ENCODE measurements around the gene AEBP1. TPM values are rescaled to one million over a fixed set of nuclear protein-coding genes. Genes with fewer than 3 reads are reported as not detected.

Gene AEBP1
- total RNA-seq, 2 experiments from 2014 or later, result 4.1 to 4.8 TPM

DNA sequence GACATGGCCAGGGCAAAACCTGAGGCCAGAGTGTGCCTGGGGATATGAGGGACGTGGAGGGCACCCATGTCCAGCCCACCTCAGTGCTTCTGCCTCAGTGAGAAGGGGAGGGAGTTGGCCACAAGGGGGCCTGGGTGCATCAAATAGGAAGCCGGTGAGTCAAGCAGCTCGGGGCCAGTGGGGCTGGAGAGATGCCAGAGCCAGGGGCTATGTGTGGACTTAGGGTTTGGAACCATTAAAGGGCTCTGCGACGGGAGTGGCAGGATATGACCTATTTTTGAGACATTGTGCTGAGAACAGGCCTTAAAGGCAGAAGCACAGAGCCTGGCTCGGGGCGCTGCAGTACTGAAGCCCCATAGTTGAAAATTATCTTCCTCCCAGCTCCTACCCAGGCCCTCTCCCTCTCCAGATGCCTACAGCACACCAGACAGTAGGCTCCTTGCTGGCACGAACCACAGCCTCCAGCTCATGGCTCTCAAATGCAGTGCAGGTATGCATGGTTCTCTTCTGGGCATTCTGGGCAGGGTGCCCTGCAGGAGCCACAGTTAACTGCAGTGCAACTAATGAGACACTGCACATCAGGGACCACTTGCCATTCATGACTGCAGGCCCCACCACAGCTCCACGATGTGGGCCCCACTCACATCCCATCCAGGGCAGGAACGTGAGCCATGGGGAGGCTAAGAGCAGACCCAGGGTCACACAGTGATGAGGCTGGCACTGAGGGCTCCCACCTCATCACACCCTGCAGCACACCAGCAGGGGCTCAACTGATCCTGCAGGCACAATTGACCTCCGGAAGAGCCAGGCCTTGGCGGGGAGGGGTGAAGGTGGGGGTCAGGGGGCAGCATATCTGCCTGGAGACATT lies 31.5 kb upstream of the AEBP1 start:
- H3K4me1 Mint-ChIP-seq, result peaks cover 9% of the 10 kb centered on the region
- peak overlapping the region; percentile 62 for H3K27ac Mint-ChIP-seq
- no peaks in the 10 kb centered on the region for H3K27me3 Mint-ChIP-seq
- POLR2A ChIA-PET, result no interaction called here
- H3K9me3 Mint-ChIP-seq, result no peaks in the 10 kb centered on the region
- no peak overlapping the region for H3K4me3 Mint-ChIP-seq
- H3K36me3 Mint-ChIP-seq (ENCODE audit: low read depth), result peaks cover 29% of the 10 kb centered on the region
- peak; percentile 44 for DNase-seq
- CTCF ChIA-PET, result interaction anchor here (0.7 to 1.4 kb wide), 2 partner anchors 11 to 493 kb away, joined by 3 read pairs; no protein-coding TSS in a partner anchor

DNA sequence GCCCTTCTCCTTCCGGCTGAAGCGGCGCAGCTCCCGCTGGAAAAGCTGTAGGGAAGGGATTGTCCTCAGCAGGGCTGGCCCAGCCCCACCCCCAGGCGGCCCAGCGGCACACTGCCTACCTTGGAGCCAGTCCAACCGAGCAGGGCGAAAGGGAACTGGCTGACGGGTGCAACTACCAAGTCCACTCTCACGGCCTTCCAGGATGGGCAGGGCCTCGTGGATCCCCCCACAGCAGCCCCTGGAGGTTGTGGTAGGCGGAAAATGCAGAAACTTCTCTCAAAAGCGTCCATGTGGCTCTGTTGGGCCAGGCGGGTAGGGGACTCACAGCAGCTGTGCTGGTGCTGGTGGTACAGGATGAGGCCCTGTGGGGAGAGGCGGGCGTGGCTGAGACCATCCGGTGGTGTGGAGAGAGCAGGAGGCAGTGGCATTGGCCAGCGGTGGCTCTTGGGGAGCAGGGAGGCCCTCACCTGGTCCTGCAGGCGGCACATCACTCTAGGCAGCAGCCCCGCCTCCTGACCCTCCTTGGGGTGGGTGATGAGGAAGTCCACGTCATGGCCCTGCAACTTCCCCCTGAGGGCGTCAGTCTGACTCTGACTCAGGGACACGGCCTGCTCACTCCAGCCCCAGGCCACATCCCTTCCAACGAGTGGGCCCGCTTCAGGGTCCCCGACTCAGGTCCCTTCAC lies 30.3 kb upstream of the AEBP1 start:
- no peak for DNase-seq
- Mint-ChIP-seq H3K27ac (no peak overlapping the region), H3K36me3 (ENCODE audit: low read depth) (peaks cover 39% of the 10 kb centered on the region), H3K4me3 (no peak overlapping the region), H3K9me3 (no peaks in the 10 kb centered on the region), H3K27me3 (no peaks in the 10 kb centered on the region), H3K4me1 (peaks cover 19% of the 10 kb centered on the region)
- CTCF ChIA-PET, result no interaction called here
- POLR2A ChIA-PET, result no interaction called here

GRCh38 chr7:44074349-44074695 lies 29.8 kb upstream of the AEBP1 start:
- Mint-ChIP-seq H3K9me3 (no peaks in the 10 kb centered on the region), H3K4me3 (no peak overlapping the region), H3K4me1 (peaks cover 21% of the 10 kb centered on the region), H3K27ac (no peak overlapping the region), H3K27me3 (no peaks in the 10 kb centered on the region), H3K36me3 (ENCODE audit: low read depth) (peaks cover 42% of the 10 kb centered on the region)
- CTCF ChIA-PET, result no interaction called here
- DNase-seq, result no peak
- POLR2A ChIA-PET, result no interaction called here

- DNase-seq, result no peak
- Mint-ChIP-seq H3K27ac (no peak overlapping the region), H3K36me3 (ENCODE audit: low read depth) (peaks cover 42% of the 10 kb centered on the region), H3K9me3 (no peaks in the 10 kb centered on the region), H3K27me3 (no peaks in the 10 kb centered on the region), H3K4me1 (peaks cover 23% of the 10 kb centered on the region), H3K4me3 (no peak overlapping the region)
- ChIA-PET POLR2A (no interaction called here), CTCF (interaction anchor here (0.6 to 1.3 kb wide), 2 partner anchors 8 to 525 kb away, joined by 3 to 7 read pairs; no protein-coding TSS in a partner anchor)
These were observed 28.7 kb upstream of the AEBP1 start for GRCh38 chr7:44075296-44076075.

DNA sequence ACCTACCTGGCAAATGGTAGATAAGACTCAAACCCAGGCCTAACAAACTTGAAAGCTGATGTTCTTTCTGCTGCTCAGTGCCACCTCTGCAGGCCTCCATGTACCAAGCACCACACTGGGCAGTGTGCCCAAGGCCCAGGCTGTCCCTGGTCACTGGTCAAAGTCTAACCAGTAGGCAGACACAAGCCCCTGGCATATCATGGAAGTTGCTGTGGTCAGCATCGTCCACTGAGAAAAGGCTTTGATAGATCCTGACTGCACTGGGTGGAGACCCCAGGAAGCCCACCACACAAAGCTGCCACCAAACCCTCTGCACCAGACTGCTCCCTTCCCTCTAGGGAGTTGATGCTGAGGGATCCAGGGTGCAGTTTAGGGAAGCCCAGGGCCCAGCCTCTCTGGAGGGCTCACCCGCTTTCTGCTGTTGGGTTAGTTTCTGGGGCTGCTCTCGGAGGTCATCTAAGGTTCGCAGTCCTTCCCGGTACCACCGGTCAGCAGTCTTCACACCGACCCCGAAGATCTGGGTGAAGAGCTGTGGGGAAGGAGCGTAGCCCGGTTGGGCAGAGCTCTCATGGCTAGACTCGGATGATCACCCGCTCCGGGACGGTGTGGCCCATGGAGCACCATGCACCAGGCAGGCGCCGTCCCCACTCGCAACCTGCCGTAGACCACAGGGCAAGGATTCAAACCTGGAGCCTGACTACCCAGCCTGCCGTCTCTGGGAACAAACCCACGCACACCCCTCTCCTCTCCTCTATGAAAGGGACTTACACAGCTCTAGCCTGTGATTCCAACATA lies 27.8 kb upstream of the AEBP1 start:
- H3K27ac Mint-ChIP-seq, result no peak overlapping the region

DNA sequence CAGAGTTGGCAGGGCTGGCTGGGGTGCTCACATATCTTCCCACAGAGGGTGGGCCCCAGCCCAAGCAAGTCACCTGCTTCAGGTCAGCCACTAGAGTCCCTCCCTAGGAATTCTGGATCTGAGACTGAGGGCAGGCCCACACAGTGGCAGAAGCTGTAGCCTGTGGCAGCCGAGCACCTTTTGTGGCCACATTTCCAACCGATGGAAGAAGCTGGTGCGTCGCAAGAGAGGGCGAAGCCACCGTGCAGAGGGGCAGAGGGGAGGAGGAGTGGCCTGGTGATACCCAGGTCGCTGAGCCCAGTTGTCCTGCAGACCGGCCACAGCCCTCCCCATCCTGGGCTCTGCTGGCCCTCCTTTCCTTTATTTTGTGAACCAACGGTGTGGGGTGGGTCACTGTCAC lies 27.1 kb upstream of the AEBP1 start:
- ChIA-PET POLR2A (no interaction called here), CTCF (no interaction called here)
- H3K27ac Mint-ChIP-seq, result no peak overlapping the region
- peaks cover 34% of the 10 kb centered on the region for H3K4me1 Mint-ChIP-seq
- no peaks in the 10 kb centered on the region for H3K27me3 Mint-ChIP-seq
- no peaks in the 10 kb centered on the region for H3K9me3 Mint-ChIP-seq
- H3K4me3 Mint-ChIP-seq, result no peak overlapping the region
- no peak for DNase-seq
- H3K36me3 Mint-ChIP-seq (ENCODE audit: low read depth), result peaks cover 50% of the 10 kb centered on the region

More for the DNA sequence above, 27.8 kb upstream of the AEBP1 start:
- no peak overlapping the region for H3K4me3 Mint-ChIP-seq
- no peak for DNase-seq
- H3K27me3 Mint-ChIP-seq, result no peaks in the 10 kb centered on the region
- H3K36me3 Mint-ChIP-seq (ENCODE audit: low read depth), result peaks cover 47% of the 10 kb centered on the region
- ChIA-PET POLR2A (no interaction called here), CTCF (interaction anchor here (0.6 to 1.3 kb wide), 2 partner anchors 9 to 525 kb away, joined by 3 to 7 read pairs; no protein-coding TSS in a partner anchor)
- peaks cover 32% of the 10 kb centered on the region for H3K4me1 Mint-ChIP-seq
- H3K9me3 Mint-ChIP-seq, result no peaks in the 10 kb centered on the region

DNA sequence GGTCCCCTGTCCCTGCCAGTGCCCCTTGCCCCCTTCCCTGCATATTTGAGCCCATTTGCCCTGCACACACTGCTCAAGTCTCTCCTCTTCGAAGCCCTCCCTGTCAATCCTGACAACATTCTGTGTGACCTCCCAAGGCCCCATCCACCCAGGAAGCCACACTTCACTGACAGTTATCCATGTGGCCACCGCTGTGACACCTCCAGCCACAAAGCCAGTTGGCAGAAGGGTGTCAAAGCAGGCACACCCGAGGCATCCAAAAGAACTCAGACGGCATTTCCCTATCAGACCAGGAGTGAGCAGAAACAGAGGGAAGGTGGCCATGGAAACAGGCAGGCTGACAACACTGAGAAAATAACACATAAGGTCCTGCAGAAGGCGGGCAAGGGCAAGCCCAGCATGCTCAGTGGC lies 26.5 kb upstream of the AEBP1 start:
- H3K9me3 Mint-ChIP-seq, result no peaks in the 10 kb centered on the region
- H3K27ac Mint-ChIP-seq, result no peak overlapping the region
- H3K36me3 Mint-ChIP-seq (ENCODE audit: low read depth), result peaks cover 46% of the 10 kb centered on the region
- ChIA-PET CTCF (no interaction called here), POLR2A (no interaction called here)
- H3K4me1 Mint-ChIP-seq, result peaks cover 29% of the 10 kb centered on the region
- no peak overlapping the region for H3K4me3 Mint-ChIP-seq
- DNase-seq, result no peak
- no peaks in the 10 kb centered on the region for H3K27me3 Mint-ChIP-seq

GRCh38 chr7:44078521-44078920 lies 25.6 kb upstream of the AEBP1 start:
- Mint-ChIP-seq H3K4me1 (peaks cover 35% of the 10 kb centered on the region), H3K36me3 (ENCODE audit: low read depth) (peaks cover 41% of the 10 kb centered on the region), H3K27ac (no peak overlapping the region), H3K4me3 (no peak overlapping the region), H3K27me3 (no peaks in the 10 kb centered on the region), H3K9me3 (no peaks in the 10 kb centered on the region)
- no peak for DNase-seq
- POLR2A ChIA-PET, result interaction anchor here (0.6 to 0.8 kb wide), 2 partner anchors 13 to 63 kb away, joined by 3 to 5 read pairs; no protein-coding TSS in a partner anchor
- CTCF ChIA-PET, result no interaction called here

- ChIA-PET POLR2A (no interaction called here), CTCF (no interaction called here)
- Mint-ChIP-seq H3K27me3 (no peaks in the 10 kb centered on the region), H3K9me3 (no peaks in the 10 kb centered on the region), H3K4me3 (no peak overlapping the region), H3K36me3 (ENCODE audit: low read depth) (peaks cover 36% of the 10 kb centered on the region), H3K4me1 (peaks cover 37% of the 10 kb centered on the region), H3K27ac (no peak overlapping the region)
- no peak for DNase-seq
These were observed 24.7 kb upstream of the AEBP1 start for GRCh38 chr7:44079331-44080021.

DNA sequence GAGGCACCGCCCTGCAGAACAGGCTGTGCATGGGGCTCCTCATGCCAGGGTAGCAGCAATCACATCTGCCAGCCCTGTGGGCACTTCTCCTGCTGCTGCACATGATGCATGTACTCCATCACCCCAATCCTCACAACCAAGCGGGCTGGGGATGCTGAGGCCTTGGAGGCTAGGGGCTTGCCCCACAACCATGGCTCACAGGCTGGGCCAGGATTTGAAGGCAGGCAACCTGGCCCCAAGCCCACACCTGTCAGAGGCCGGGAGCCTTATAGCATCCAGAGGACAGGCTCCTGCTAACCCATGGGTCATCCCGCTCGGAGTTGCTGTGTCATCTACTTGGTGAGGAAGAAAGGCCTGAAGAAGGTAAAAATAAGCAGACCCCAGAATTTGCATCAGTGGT lies 24.0 kb upstream of the AEBP1 start:
- POLR2A ChIA-PET, result no interaction called here
- Mint-ChIP-seq H3K4me3 (no peak overlapping the region), H3K4me1 (peaks cover 37% of the 10 kb centered on the region)

GRCh38 chr7:44080686-44081265 lies 23.4 kb upstream of the AEBP1 start:
- H3K27me3 Mint-ChIP-seq, result no peaks in the 10 kb centered on the region
- H3K9me3 Mint-ChIP-seq, result no peaks in the 10 kb centered on the region
- H3K36me3 Mint-ChIP-seq (ENCODE audit: low read depth), result peaks cover 30% of the 10 kb centered on the region
- peak overlapping the region; percentile 84 for H3K27ac Mint-ChIP-seq
- H3K4me3 Mint-ChIP-seq, result peak overlapping the region; percentile 86
- H3K4me1 Mint-ChIP-seq, result peaks cover 37% of the 10 kb centered on the region
- ChIA-PET CTCF (interaction anchor here (0.7 to 1.4 kb wide), 9 partner anchors 13 to 555 kb away, joined by 3 to 5 read pairs (median 3); partner anchors contain the start of genes DBNL and NUDCD3), POLR2A (interaction anchor here (0.9 kb wide), 1 partner anchor 493 kb away, joined by 3 read pairs; no protein-coding TSS in a partner anchor)
- no peak for DNase-seq

More for the DNA sequence above, 24.0 kb upstream of the AEBP1 start:
- DNase-seq, result no peak
- H3K9me3 Mint-ChIP-seq, result no peaks in the 10 kb centered on the region
- no peaks in the 10 kb centered on the region for H3K27me3 Mint-ChIP-seq
- CTCF ChIA-PET, result no interaction called here
- no peak overlapping the region for H3K27ac Mint-ChIP-seq
- peaks cover 35% of the 10 kb centered on the region for H3K36me3 Mint-ChIP-seq (ENCODE audit: low read depth)

Measured in activated CD4-positive, alpha-beta T cell treated with anti-CD3 and anti-CD28 coated beads, Interleukin-2, amount 10 ng/mL, durations not matched to agents 7 days and 5 days (primary cell).